MM.1S (cell line): ENCODE results near the gene CAMK2G.

Experiments used
- DNase-seq: peaks from one replicate; pipeline ENCODE4 v3.0.0-alpha.2; 2015
- H2AFZ ChIP-seq: fragments of 300-600 bp; sonication (generic); 2 replicates; pipeline ENCODE4 v1.6.0; 2016; ENCODE audit warnings: antibody characterized with exemption, low read length
- H3F3A ChIP-seq: fragments of 300-600 bp; sonication (generic); 2 replicates; pipeline ENCODE4 v1.6.1; 2016; ENCODE audit warnings: mild to moderate bottlenecking, antibody characterized with exemption, low read length, moderate library complexity, mixed read lengths; ENCODE audit not compliant: insufficient read depth
- H3K27ac ChIP-seq: fragments of 300-600 bp; sonication (generic); 2 replicates; pipeline ENCODE4 v1.5.1; 2016; ENCODE audit warnings: mild to moderate bottlenecking, low read length
- H3K27me3 ChIP-seq: fragments of 300-600 bp; sonication (generic); replicated peaks from 2 replicates; pipeline ENCODE4 v1.6.0; 2016; ENCODE audit warnings: low read length; ENCODE audit not compliant: insufficient read depth
- H3K36me3 ChIP-seq: fragments of 300-600 bp; sonication (generic); replicated peaks from 2 replicates; pipeline ENCODE4 v1.6.1; 2016; ENCODE audit warnings: mild to moderate bottlenecking, low read length, mixed read lengths; ENCODE audit not compliant: insufficient read depth
- H3K4me1 ChIP-seq: fragments of 300-600 bp; sonication (generic); 2 replicates; pipeline ENCODE4 v1.6.1; 2016; ENCODE audit warnings: low read length, mixed read lengths
- H3K4me2 ChIP-seq: fragments of 300-600 bp; sonication (generic); 2 replicates; pipeline ENCODE4 v1.6.0; 2016; ENCODE audit warnings: low read depth, low read length
- H3K4me3 ChIP-seq: fragments of 300-600 bp; sonication (generic); 2 replicates; pipeline ENCODE4 v1.5.1; 2016; ENCODE audit warnings: low read length, mixed read lengths
- H3K79me2 ChIP-seq: fragments of 300-600 bp; sonication (generic); 2 replicates; pipeline ENCODE4 v1.6.1; 2016; ENCODE audit warnings: mixed run types, low read length, mixed read lengths
- H3K9ac ChIP-seq: fragments of 300-600 bp; sonication (generic); 2 replicates; pipeline ENCODE4 v1.6.1; 2016; ENCODE audit warnings: low read length, mixed read lengths
- H3K9me2 ChIP-seq: fragments of 300-600 bp; sonication (generic); replicated peaks from 2 replicates; pipeline ENCODE4 v1.6.1; 2016; ENCODE audit warnings: mild to moderate bottlenecking, low read length, mixed read lengths; ENCODE audit not compliant: insufficient read depth
- H3K9me3 ChIP-seq: fragments of 300-600 bp; sonication (generic); replicated peaks from 2 replicates; pipeline ENCODE4 v1.6.1; 2016; ENCODE audit warnings: mild to moderate bottlenecking, low read length, mixed read lengths; ENCODE audit not compliant: insufficient read depth
- H4K20me1 ChIP-seq: fragments of 300-600 bp; sonication (generic); 2 replicates; pipeline ENCODE4 v1.6.1; 2016; ENCODE audit warnings: mild to moderate bottlenecking, low read length, moderate library complexity, mixed read lengths; ENCODE audit not compliant: insufficient read depth
- CTCF ChIP-seq: fragments of 300-600 bp; sonication (generic); IDR thresholded peaks from 2 replicates; pipeline ENCODE4 v1.5.1; 2016; ENCODE audit warnings: antibody characterized with exemption, low read length, mixed read lengths
- EZH2 ChIP-seq: fragments of 300-600 bp; sonication (generic); optimal IDR thresholded peaks from 2 replicates; pipeline ENCODE3; 2017; ENCODE audit warnings: low read depth, mild to moderate bottlenecking, antibody characterized with exemption, low read length, mixed read lengths
- EZH2phosphoT487 ChIP-seq: fragments of 300-600 bp; sonication (generic); IDR thresholded peaks from 2 replicates; pipeline ENCODE4 v1.6.1; 2018; ENCODE audit warnings: antibody characterized with exemption, low read length

CAMK2G gene

DNA sequence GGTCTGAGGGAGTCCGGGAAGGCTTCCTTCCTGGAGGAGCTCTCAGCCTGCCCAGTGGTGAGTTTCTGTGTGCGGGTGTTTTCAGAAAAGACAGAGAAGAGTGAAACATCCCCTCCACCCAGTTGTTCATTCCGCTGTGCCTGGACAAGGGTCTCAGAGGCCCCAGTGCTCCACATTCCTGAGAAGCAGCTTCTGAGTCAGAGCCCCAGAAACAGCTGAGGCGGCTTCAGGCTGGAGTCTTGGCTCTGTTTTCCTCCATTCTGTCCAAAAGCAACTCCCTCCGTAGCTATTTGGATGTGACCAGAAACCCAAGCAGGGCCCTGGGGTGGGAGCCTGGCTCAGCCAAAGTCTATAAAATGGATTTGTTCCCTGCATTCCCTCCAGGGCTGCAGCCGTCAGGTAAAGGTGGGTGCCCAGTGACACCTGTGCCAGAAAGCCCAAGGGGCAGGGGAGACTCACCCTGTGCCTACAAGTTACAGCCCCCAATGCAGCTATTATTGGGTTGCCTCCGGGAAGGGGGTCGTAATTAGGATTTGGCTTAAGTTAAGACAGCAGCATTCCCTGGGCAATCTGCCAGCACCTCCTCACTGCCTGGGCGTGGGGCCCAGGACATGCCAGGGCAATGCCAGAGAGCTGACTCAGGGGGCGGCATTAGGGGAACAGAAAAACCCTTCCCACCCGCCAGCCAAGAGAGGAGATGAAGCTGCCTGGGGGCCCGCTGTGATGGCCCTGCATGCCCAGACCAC, 13.1 kb upstream of the CAMK2G start:
- Histone ChIP-seq H3K4me2 (no peak overlapping the region), H3K36me3 (no peaks in the 10 kb centered on the region), H3K27me3 (no peaks in the 10 kb centered on the region), H3K9ac (no peak overlapping the region), H3K79me2 (no peaks in the 10 kb centered on the region), H2AFZ (no peak overlapping the region), H4K20me1 (no peaks in the 10 kb centered on the region), H3K4me3 (no peak overlapping the region), H3K4me1 (0 out of 2 replicates have a peak, but pooled peaks cover 5% of the 10 kb centered on the region), H3K9me2 (no peaks in the 10 kb centered on the region), H3K9me3 (no peaks in the 10 kb centered on the region), H3K27ac (no peak overlapping the region), H3F3A (no peaks in the 10 kb centered on the region)
- no peak for DNase-seq
- no peak for TF ChIP-seq EZH2
- no peak for TF ChIP-seq EZH2phosphoT487
- no peak for TF ChIP-seq CTCF

GRCh38 chr10:73886661-73887293, 12.4 kb upstream of the CAMK2G start:
- no peak for DNase-seq
- Histone ChIP-seq H3K4me3 (no peak overlapping the region), H3F3A (no peaks in the 10 kb centered on the region), H3K4me2 (no peak overlapping the region), H3K27me3 (no peaks in the 10 kb centered on the region), H3K9me3 (no peaks in the 10 kb centered on the region), H3K4me1 (0 out of 2 replicates have a peak, but pooled peaks cover 5% of the 10 kb centered on the region), H4K20me1 (no peaks in the 10 kb centered on the region), H3K36me3 (no peaks in the 10 kb centered on the region), H2AFZ (no peak overlapping the region), H3K9me2 (no peaks in the 10 kb centered on the region), H3K9ac (no peak overlapping the region), H3K27ac (no peak overlapping the region), H3K79me2 (no peaks in the 10 kb centered on the region)
- TF ChIP-seq EZH2phosphoT487 (no peak), EZH2 (no peak), CTCF (no peak)

DNA sequence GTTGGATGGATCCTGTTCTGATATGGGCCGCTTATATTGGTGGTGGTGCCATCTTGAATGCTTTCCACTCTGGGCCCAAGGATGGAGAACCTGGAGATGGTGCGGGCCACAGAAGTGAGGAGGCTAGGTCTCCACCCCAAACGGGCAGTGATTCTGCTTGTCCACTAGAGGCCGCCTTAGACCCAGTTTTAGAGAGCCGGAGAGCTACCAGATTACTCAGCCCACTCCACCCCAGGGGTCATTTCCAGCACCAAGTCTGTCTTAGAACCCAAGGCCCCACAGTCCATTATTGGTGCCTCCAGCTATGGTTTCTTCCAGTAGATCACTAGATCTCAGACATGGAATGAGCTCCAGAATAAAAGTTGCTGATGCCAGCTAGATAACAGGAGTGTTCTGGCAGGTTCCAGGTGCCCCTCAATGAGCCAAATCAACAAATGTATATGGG, 11.8 kb upstream of the CAMK2G start:
- Histone ChIP-seq H3K4me2 (no peak overlapping the region), H3K4me1 (0 out of 2 replicates have a peak, but pooled peaks cover 5% of the 10 kb centered on the region), H3F3A (no peaks in the 10 kb centered on the region), H4K20me1 (no peaks in the 10 kb centered on the region), H3K79me2 (no peaks in the 10 kb centered on the region), H3K9me3 (no peaks in the 10 kb centered on the region), H3K27ac (no peak overlapping the region), H3K9ac (no peak overlapping the region), H3K4me3 (no peak overlapping the region), H3K27me3 (no peaks in the 10 kb centered on the region), H3K36me3 (no peaks in the 10 kb centered on the region), H3K9me2 (no peaks in the 10 kb centered on the region), H2AFZ (no peak overlapping the region)
- TF ChIP-seq EZH2 (no peak), CTCF (peak; percentile 85), EZH2phosphoT487 (no peak)
- DNase-seq = peak; percentile 52
